HG03565 (cell line): ENCODE data around the gene VPS54.
"Not testable (repeated sequence)": the region's sequence is repeated elsewhere in the genome, so short reads cannot be mapped to it uniquely, and the experiment has no call there.

ENCODE experiments used
- ATAC-seq: cut with Tn5 transposase; IDR thresholded peaks from one replicate; pipeline ENCODE4 v1.9.1; 2021; ENCODE audit warnings: mild to moderate bottlenecking, moderate library complexity; ENCODE audit not compliant: unreplicated experiment

The VPS54 gene

GRCh38 chr2:64023485-64024258 lies 4.4 kb upstream of the VPS54 start:
- ATAC-seq: no peak

GRCh38 chr2:64021578-64021977 lies 2.4 kb upstream of the VPS54 start:
- ATAC-seq: no peak

GRCh38 chr2:64019975-64020528 lies 824 bp upstream of the VPS54 start:
- ATAC-seq: no peak

- ATAC-seq: peak; percentile 40
Measured at GRCh38 chr2:64018701-64019082, 536 bp downstream of the VPS54 start.

- no peak for ATAC-seq
Measured at GRCh38 chr2:64017811-64018700, 1.2 kb downstream of the VPS54 start.

- ATAC-seq: no peak
Measured at GRCh38 chr2:64015898-64016297, 3.3 kb downstream of the VPS54 start.

GRCh38 chr2:64015391-64015790 lies 3.8 kb downstream of the VPS54 start:
- no peak for ATAC-seq

- no peak for ATAC-seq
Measured at GRCh38 chr2:64014628-64015027, 4.6 kb downstream of the VPS54 start.

GRCh38 chr2:64013053-64013452 lies 6.2 kb downstream of the VPS54 start:
- no peak for ATAC-seq

- ATAC-seq: no peak
Measured at GRCh38 chr2:64012115-64012514, 7.1 kb downstream of the VPS54 start.

GRCh38 chr2:64008434-64009009 lies 10.7 kb downstream of the VPS54 start:
- no peak for ATAC-seq

- ATAC-seq: no peak
Measured at GRCh38 chr2:64007924-64008323, 11.3 kb downstream of the VPS54 start.

- ATAC-seq: no peak
Measured at GRCh38 chr2:64005707-64006356, 13.4 kb downstream of the VPS54 start.

GRCh38 chr2:64003239-64003638 lies 16.0 kb downstream of the VPS54 start:
- no peak for ATAC-seq

GRCh38 chr2:64001382-64002101 lies 17.7 kb downstream of the VPS54 start:
- ATAC-seq: no peak

GRCh38 chr2:64000630-64001381 lies 18.4 kb downstream of the VPS54 start:
- no peak for ATAC-seq

GRCh38 chr2:63999049-63999448 lies 20.2 kb downstream of the VPS54 start:
- ATAC-seq: no peak

- ATAC-seq: not testable (repeated sequence)
Measured at GRCh38 chr2:63996582-63997198, 22.5 kb downstream of the VPS54 start.
